Measurements from ENCODE around the gene DUSP14. TPM values are rescaled to one million over a fixed set of nuclear protein-coding genes. Genes with fewer than 3 reads are reported as not detected.
"Not testable (repeated sequence)": the region's sequence is repeated elsewhere in the genome, so short reads cannot be mapped to it uniquely, and the experiment has no call there.

The DUSP14 gene
- total RNA-seq, 2 experiments from 2014 or later: 7.2 to 7.7 TPM

- H3K27ac Mint-ChIP-seq: peak overlapping the region; percentile 80
- no peaks in the 10 kb centered on the region for H3K36me3 Mint-ChIP-seq
- ATAC-seq (ENCODE audit: low read depth) (no peak), DNase-seq (no peak)
- H3K4me1 Mint-ChIP-seq: peaks cover 24% of the 10 kb centered on the region
- POLR2A ChIA-PET: interaction anchor here (0.6 kb wide), 2 partner anchors 18 to 84 kb away, joined by 3 to 7 read pairs; partner anchors contain the start of genes ACACA and TADA2A
- no peaks in the 10 kb centered on the region for H3K27me3 Mint-ChIP-seq
- no peaks in the 10 kb centered on the region for H3K9me3 Mint-ChIP-seq
- peak overlapping the region; percentile 91 for H3K4me3 Mint-ChIP-seq
Observed at GRCh38 chr17:37490638-37491614, 1.2 kb downstream of the DUSP14 start.

GRCh38 chr17:37492167-37492566 lies 2.5 kb downstream of the DUSP14 start:
- Mint-ChIP-seq H3K4me3 (no peak overlapping the region), H3K4me1 (peaks cover 24% of the 10 kb centered on the region), H3K27ac (no peak overlapping the region), H3K36me3 (no peaks in the 10 kb centered on the region), H3K9me3 (no peaks in the 10 kb centered on the region), H3K27me3 (no peaks in the 10 kb centered on the region)
- DNase-seq (no peak), ATAC-seq (ENCODE audit: low read depth) (no peak)
- POLR2A ChIA-PET: no interaction called here

GRCh38 chr17:37493249-37494027 lies 3.7 kb downstream of the DUSP14 start:
- Mint-ChIP-seq H3K27me3 (no peaks in the 10 kb centered on the region), H3K27ac (no peak overlapping the region), H3K4me1 (peaks cover 18% of the 10 kb centered on the region), H3K36me3 (no peaks in the 10 kb centered on the region), H3K4me3 (no peak overlapping the region), H3K9me3 (no peaks in the 10 kb centered on the region)
- POLR2A ChIA-PET: no interaction called here
- DNase-seq: no peak
- no peak for ATAC-seq (ENCODE audit: low read depth)

- DNase-seq (no peak), ATAC-seq (ENCODE audit: low read depth) (no peak)
- Mint-ChIP-seq H3K9me3 (no peaks in the 10 kb centered on the region), H3K36me3 (no peaks in the 10 kb centered on the region), H3K4me1 (peaks cover 14% of the 10 kb centered on the region), H3K4me3 (no peak overlapping the region), H3K27me3 (no peaks in the 10 kb centered on the region), H3K27ac (no peak overlapping the region)
- POLR2A ChIA-PET: no interaction called here
Observed at GRCh38 chr17:37494401-37494831, 4.7 kb downstream of the DUSP14 start.

GRCh38 chr17:37494971-37495370 lies 5.3 kb downstream of the DUSP14 start:
- no peak overlapping the region for H3K4me3 Mint-ChIP-seq
- H3K4me1 Mint-ChIP-seq: peaks cover 14% of the 10 kb centered on the region
- no peaks in the 10 kb centered on the region for H3K9me3 Mint-ChIP-seq
- H3K27me3 Mint-ChIP-seq: no peaks in the 10 kb centered on the region
- no peak overlapping the region for H3K27ac Mint-ChIP-seq
- ATAC-seq (ENCODE audit: low read depth): no peak
- H3K36me3 Mint-ChIP-seq: no peaks in the 10 kb centered on the region
- no peak for DNase-seq
- POLR2A ChIA-PET: interaction anchor here (1.3 kb wide), 1 partner anchor 12 kb away, joined by 3 read pairs; no protein-coding TSS in a partner anchor

- Mint-ChIP-seq H3K4me3 (no peak overlapping the region), H3K9me3 (no peaks in the 10 kb centered on the region), H3K36me3 (no peaks in the 10 kb centered on the region), H3K27me3 (no peaks in the 10 kb centered on the region), H3K4me1 (peaks cover 2% of the 10 kb centered on the region), H3K27ac (no peak overlapping the region)
- POLR2A ChIA-PET: interaction anchor here (0.6 kb wide), 1 partner anchor 1823 kb away, joined by 4 read pairs; no protein-coding TSS in a partner anchor
- no peak for DNase-seq
- ATAC-seq (ENCODE audit: low read depth): no peak
Observed at GRCh38 chr17:37500378-37500777, 10.7 kb downstream of the DUSP14 start.

- POLR2A ChIA-PET: no interaction called here
- DNase-seq (no peak), ATAC-seq (ENCODE audit: low read depth) (no peak)
- Mint-ChIP-seq H3K9me3 (no peaks in the 10 kb centered on the region), H3K4me3 (no peak overlapping the region), H3K27ac (no peak overlapping the region), H3K4me1 (peaks cover 9% of the 10 kb centered on the region), H3K36me3 (peaks cover 3% of the 10 kb centered on the region), H3K27me3 (no peaks in the 10 kb centered on the region)
Observed at GRCh38 chr17:37502009-37502936, 12.6 kb downstream of the DUSP14 start.

GRCh38 chr17:37503148-37503547 lies 13.5 kb downstream of the DUSP14 start:
- no peak overlapping the region for H3K27ac Mint-ChIP-seq
- no peak overlapping the region for H3K4me3 Mint-ChIP-seq
- DNase-seq: no peak
- POLR2A ChIA-PET: no interaction called here
- no peak for ATAC-seq (ENCODE audit: low read depth)
- no peaks in the 10 kb centered on the region for H3K9me3 Mint-ChIP-seq
- peaks cover 9% of the 10 kb centered on the region for H3K4me1 Mint-ChIP-seq
- H3K36me3 Mint-ChIP-seq: peaks cover 3% of the 10 kb centered on the region
- no peaks in the 10 kb centered on the region for H3K27me3 Mint-ChIP-seq

GRCh38 chr17:37505333-37505732 lies 15.6 kb downstream of the DUSP14 start:
- ATAC-seq (ENCODE audit: low read depth): no peak
- Mint-ChIP-seq H3K4me1 (peaks cover 9% of the 10 kb centered on the region), H3K4me3 (no peak overlapping the region), H3K9me3 (no peaks in the 10 kb centered on the region), H3K27ac (no peak overlapping the region), H3K36me3 (peaks cover 3% of the 10 kb centered on the region), H3K27me3 (no peaks in the 10 kb centered on the region)
- DNase-seq: no peak
- POLR2A ChIA-PET: no interaction called here

GRCh38 chr17:37506678-37507077 lies 17.0 kb downstream of the DUSP14 start:
- POLR2A ChIA-PET: no interaction called here
- Mint-ChIP-seq H3K27me3 (no peaks in the 10 kb centered on the region), H3K4me1 (peaks cover 12% of the 10 kb centered on the region), H3K4me3 (no peak overlapping the region), H3K9me3 (no peaks in the 10 kb centered on the region), H3K36me3 (peaks cover 6% of the 10 kb centered on the region), H3K27ac (no peak overlapping the region)
- DNase-seq (no peak), ATAC-seq (ENCODE audit: low read depth) (peak; percentile 80)

- no peak for DNase-seq
- POLR2A ChIA-PET: no interaction called here
- no peaks in the 10 kb centered on the region for H3K27me3 Mint-ChIP-seq
Observed at GRCh38 chr17:37507111-37507510, 17.4 kb downstream of the DUSP14 start.

GRCh38 chr17:37510056-37510455 lies 20.4 kb downstream of the DUSP14 start:
- H3K4me1 Mint-ChIP-seq: peaks cover 12% of the 10 kb centered on the region
- H3K36me3 Mint-ChIP-seq: peaks cover 6% of the 10 kb centered on the region
- no peak for ATAC-seq (ENCODE audit: low read depth)
- H3K4me3 Mint-ChIP-seq: no peak overlapping the region
- POLR2A ChIA-PET: no interaction called here
- DNase-seq: no peak
- no peak overlapping the region for H3K27ac Mint-ChIP-seq
- no peaks in the 10 kb centered on the region for H3K27me3 Mint-ChIP-seq
- no peaks in the 10 kb centered on the region for H3K9me3 Mint-ChIP-seq

More at GRCh38 chr17:37507111-37507510, 17.4 kb downstream of the DUSP14 start:
- H3K9me3 Mint-ChIP-seq: no peaks in the 10 kb centered on the region
- no peak overlapping the region for H3K27ac Mint-ChIP-seq
- H3K4me1 Mint-ChIP-seq: peaks cover 12% of the 10 kb centered on the region
- H3K36me3 Mint-ChIP-seq: peaks cover 6% of the 10 kb centered on the region
- no peak for ATAC-seq (ENCODE audit: low read depth)
- H3K4me3 Mint-ChIP-seq: no peak overlapping the region

GRCh38 chr17:37511642-37512041 lies 22.0 kb downstream of the DUSP14 start:
- H3K27me3 Mint-ChIP-seq; H3K4me1 Mint-ChIP-seq; H3K9me3 Mint-ChIP-seq; H3K4me3 Mint-ChIP-seq; H3K27ac Mint-ChIP-seq; ATAC-seq (ENCODE audit: low read depth); DNase-seq; H3K36me3 Mint-ChIP-seq: not testable (repeated sequence)
- POLR2A ChIA-PET: interaction anchor here (0.6 kb wide), 1 partner anchor 319 kb away, joined by 3 read pairs; no protein-coding TSS in a partner anchor
